B cell (primary cell): ENCODE results near the gene PDZRN4. TPM values are rescaled to one million over a fixed set of nuclear protein-coding genes. Genes with fewer than 3 reads are reported as not detected.

ENCODE experiments used
- ATAC-seq: fragments of 200-7000 bp; cut with Tn5 transposase; one replicate; pipeline ENCODE4 v1.10.0; 2021; ENCODE audit warnings: low read depth, mild to moderate bottlenecking, moderate number of reproducible peaks, moderate library complexity
- CTCF ChIA-PET: fragments of 350-600 bp; sonication (Branson Sonifier 250); formaldehyde crosslinking; loops from one replicate; lab custom pipeline; 2021; ENCODE audit warnings: antibody characterized with exemption, inconsistent platforms; lab: Charles Lee
- POLR2A ChIA-PET: fragments of 350-600 bp; sonication (Branson Sonifier 250); formaldehyde crosslinking; loops from one replicate; lab custom pipeline; 2021; ENCODE audit warnings: antibody characterized with exemption; lab: Charles Lee
- DNase-seq: peaks from one replicate; pipeline ENCODE4 v3.0.0; 2013
- H2AFZ ChIP-seq: 2 replicates; pipeline ENCODE4 v1.6.1; 2012; ENCODE audit warnings: mild to moderate bottlenecking, low read depth, low read length; ENCODE audit not compliant: insufficient read depth, poor library complexity, severe bottlenecking
- H3K27ac ChIP-seq, 2 donors: 1 replicate in 1 of 2; 2 replicates in 1 of 2; pipeline ENCODE4 v1.5.1; 2012 to 2013; ENCODE audit warnings: low read length in 2 of 2, mild to moderate bottlenecking in 2 of 2, moderate library complexity in 1 of 2
- H3K27me3 ChIP-seq, 4 experiments: fragments of 200-600 bp in 1 of 4; sonication (generic) in 1 of 4; replicated peaks in 1 of 4; 1 replicate in 2 of 4; 2 replicates in 2 of 4; pipeline versions ENCODE4 v1.6.1 to v1.7.0; 2013 to 2016; ENCODE audit warnings: low read length in 3 of 4, mild to moderate bottlenecking in 2 of 4, mixed read lengths in 1 of 4, moderate library complexity in 1 of 4; ENCODE audit not compliant: insufficient read depth in 4 of 4, control insufficient read depth in 3 of 4; ENCODE audit errors: control extremely low read depth in 1 of 4
- H3K36me3 ChIP-seq, 2 experiments: replicated peaks in 1 of 2; 1 replicate in 1 of 2; 2 replicates in 1 of 2; pipeline versions ENCODE4 v1.6.1 to v1.7.1; 2013; ENCODE audit warnings: low read length in 1 of 2; ENCODE audit not compliant: insufficient read depth in 2 of 2, control insufficient read depth in 1 of 2; ENCODE audit errors: control extremely low read depth in 1 of 2, extremely low read depth in 1 of 2
- H3K4me1 ChIP-seq, 2 donors: fragments of 200-600 bp in 1 of 2; sonication (generic) in 1 of 2; 1 replicate in 1 of 2; 2 replicates in 1 of 2; pipeline versions ENCODE4 v1.5.1 to v1.6.1; 2013 to 2017; ENCODE audit warnings: low read length in 2 of 2; ENCODE audit not compliant: control insufficient read depth in 2 of 2, insufficient read depth in 2 of 2
- H3K4me2 ChIP-seq: replicated peaks from 2 replicates; pipeline ENCODE3; 2012; ENCODE audit warnings: mild to moderate bottlenecking, low read depth, low read length; ENCODE audit not compliant: poor library complexity, severe bottlenecking
- H3K4me3 ChIP-seq, 5 experiments: fragments of 200-600 bp in 1 of 5; sonication (generic) in 1 of 5; 1 replicate in 3 of 5; 2 replicates in 2 of 5; pipeline versions ENCODE4 v1.5.1 to v1.7.0; 2011 to 2016; ENCODE audit warnings: low read length in 4 of 5, mild to moderate bottlenecking in 4 of 5, low read depth in 2 of 5, control low read depth in 1 of 5, moderate library complexity in 1 of 5; ENCODE audit not compliant: insufficient read depth in 1 of 5; ENCODE audit errors: control extremely low read depth in 1 of 5, extremely low read depth in 1 of 5
- H3K79me2 ChIP-seq: fragments of 200-600 bp; sonication (generic); one replicate; pipeline ENCODE4 v1.6.0; 2016; ENCODE audit warnings: low read length; ENCODE audit not compliant: control insufficient read depth, insufficient read depth
- H3K9ac ChIP-seq: fragments of 200-600 bp; sonication (generic); 2 replicates; pipeline ENCODE4 v1.6.1; 2017; ENCODE audit warnings: mild to moderate bottlenecking, low read length, moderate library complexity
- H3K9me3 ChIP-seq, 3 donors: one replicate each; pipeline versions ENCODE4 v1.6.1 to v1.7.1; 2013; ENCODE audit warnings: low read length in 2 of 3; ENCODE audit not compliant: control insufficient read depth in 2 of 3, insufficient read depth in 1 of 3; ENCODE audit errors: control extremely low read depth in 1 of 3
- H4K20me1 ChIP-seq: 2 replicates; pipeline ENCODE4 v1.6.0; 2012; ENCODE audit warnings: mild to moderate bottlenecking, low read length; ENCODE audit not compliant: insufficient read depth, control insufficient read depth, poor library complexity, severe bottlenecking
- H3K27ac Mint-ChIP-seq: one replicate; pipeline ENCODE4 v1.8.0; 2021; ENCODE audit warnings: mixed read lengths
- H3K27me3 Mint-ChIP-seq: one replicate; pipeline ENCODE4 v1.8.0; 2021; ENCODE audit warnings: mixed read lengths
- H3K4me1 Mint-ChIP-seq: one replicate; pipeline ENCODE4 v1.8.0; 2021; ENCODE audit warnings: mixed read lengths
- H3K4me3 Mint-ChIP-seq: one replicate; pipeline ENCODE4 v1.8.0; 2021; ENCODE audit warnings: mixed read lengths
- H3K9me3 Mint-ChIP-seq: one replicate; pipeline ENCODE4 v1.8.0; 2022; ENCODE audit warnings: mixed read lengths; ENCODE audit not compliant: insufficient read depth
- EZH2 ChIP-seq: IDR thresholded peaks from 2 replicates; pipeline ENCODE4 v1.6.1; 2012; ENCODE audit warnings: borderline replicate concordance, low read depth, mild to moderate bottlenecking, moderate library complexity, low read length; ENCODE audit not compliant: insufficient read depth, poor library complexity, severe bottlenecking
- WGBS: methylation state at CpG from one replicate; pipeline ENCODE4 v1.1.5; 2013; ENCODE audit warnings: missing lambda C conversion rate; ENCODE audit not compliant: insufficient coverage; 5-methylcytosine and 5-hydroxymethylcytosine counted together
- intact Hi-C: fragments of 100-400 bp; cut with micrococcal nuclease; formaldehyde crosslinking; loops from one replicate; pipeline ENCODE4 v1.10.0; 2022
- polyA plus RNA-seq: library from polyadenylated mRNA; depleted of rRNA; stranded (reverse); fragments of >200 nt; gene quantifications from 2 replicates; pipeline ENCODE4 v1.2.3, GENCODE V29; 2012
- total RNA-seq, 2 donors: library from RNA; stranded (reverse); fragments of 120-200 nt in 1 of 2; gene quantifications; 1 replicate in 1 of 2; 2 replicates in 1 of 2; pipeline versions ENCODE4 v1.2.3 to v1.2.4, GENCODE V29; 2013 to 2022
- TF ChIP-seq, protein P1 (sequence below): fragments of 200-600 bp; IDR thresholded peaks from one replicate; pipeline ENCODE4 v1.8.0; 2022; ENCODE audit warnings: antibody characterized with exemption, mild to moderate bottlenecking

PDZRN4 gene
- total and polyA plus RNA-seq, 2 donors (not counting 1 experiment from before 2014, with no cell fraction given), result not detected

GRCh38 chr12:41438854-41439541, 250.9 kb downstream of the PDZRN4 start:
- no peaks in the 10 kb centered on the region for H3K27me3 ChIP-seq
- no peaks in the 10 kb centered on the region for H3K4me1 ChIP-seq
- no peaks in the 10 kb centered on the region for H4K20me1 ChIP-seq
- H3K79me2 ChIP-seq, result no peaks in the 10 kb centered on the region
- no peak overlapping the region for H2AFZ ChIP-seq
- no peaks in the 10 kb centered on the region for H3K36me3 ChIP-seq
- no peak overlapping the region for H3K4me2 ChIP-seq
- WGBS, result 60% methylated on average over 1 of the region's 3 CpGs
- H3K9me3 ChIP-seq, result no peaks in the 10 kb centered on the region
- H3K9ac ChIP-seq, result no peak overlapping the region
- ATAC-seq (no peak), DNase-seq (no peak)
- Mint-ChIP-seq H3K27me3 (peaks cover 4% of the 10 kb centered on the region), H3K27ac (no peak overlapping the region), H3K4me1 (peaks cover 2% of the 10 kb centered on the region), H3K9me3 (no peaks in the 10 kb centered on the region), H3K4me3 (no peak overlapping the region)
- ChIA-PET CTCF (interaction anchor here (0.6 kb wide), 1 partner anchor 1507 kb away, joined by 5 read pairs; no protein-coding TSS in a partner anchor), POLR2A (no interaction called here)
- no peak overlapping the region for H3K4me3 ChIP-seq
- intact Hi-C loops, result no loop called here
- H3K27ac ChIP-seq, result no peak overlapping the region
- TF ChIP-seq, protein P1, sequence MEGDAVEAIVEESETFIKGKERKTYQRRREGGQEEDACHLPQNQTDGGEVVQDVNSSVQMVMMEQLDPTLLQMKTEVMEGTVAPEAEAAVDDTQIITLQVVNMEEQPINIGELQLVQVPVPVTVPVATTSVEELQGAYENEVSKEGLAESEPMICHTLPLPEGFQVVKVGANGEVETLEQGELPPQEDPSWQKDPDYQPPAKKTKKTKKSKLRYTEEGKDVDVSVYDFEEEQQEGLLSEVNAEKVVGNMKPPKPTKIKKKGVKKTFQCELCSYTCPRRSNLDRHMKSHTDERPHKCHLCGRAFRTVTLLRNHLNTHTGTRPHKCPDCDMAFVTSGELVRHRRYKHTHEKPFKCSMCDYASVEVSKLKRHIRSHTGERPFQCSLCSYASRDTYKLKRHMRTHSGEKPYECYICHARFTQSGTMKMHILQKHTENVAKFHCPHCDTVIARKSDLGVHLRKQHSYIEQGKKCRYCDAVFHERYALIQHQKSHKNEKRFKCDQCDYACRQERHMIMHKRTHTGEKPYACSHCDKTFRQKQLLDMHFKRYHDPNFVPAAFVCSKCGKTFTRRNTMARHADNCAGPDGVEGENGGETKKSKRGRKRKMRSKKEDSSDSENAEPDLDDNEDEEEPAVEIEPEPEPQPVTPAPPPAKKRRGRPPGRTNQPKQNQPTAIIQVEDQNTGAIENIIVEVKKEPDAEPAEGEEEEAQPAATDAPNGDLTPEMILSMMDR, result no peak
- no peak for TF ChIP-seq EZH2

- Histone ChIP-seq H3K9ac (no peak overlapping the region), H3K4me3 (no peak overlapping the region), H3K79me2 (no peaks in the 10 kb centered on the region), H2AFZ (no peak overlapping the region), H4K20me1 (no peaks in the 10 kb centered on the region), H3K27me3 (no peaks in the 10 kb centered on the region), H3K36me3 (no peaks in the 10 kb centered on the region), H3K4me1 (no peaks in the 10 kb centered on the region), H3K4me2 (no peak overlapping the region), H3K9me3 (no peaks in the 10 kb centered on the region), H3K27ac (no peak overlapping the region)
- CTCF ChIA-PET, result interaction anchor here (0.6 kb wide), 1 partner anchor 1507 kb away, joined by 5 read pairs; no protein-coding TSS in a partner anchor
- no CpG with 5 or more reads among the region's 2 CpGs for WGBS
- H3K4me3 Mint-ChIP-seq, result no peak overlapping the region
- no peak overlapping the region for H3K27ac Mint-ChIP-seq
- peaks cover 2% of the 10 kb centered on the region for H3K4me1 Mint-ChIP-seq
- intact Hi-C loops, result no loop called here
- H3K27me3 Mint-ChIP-seq, result peaks cover 4% of the 10 kb centered on the region
- POLR2A ChIA-PET, result no interaction called here
- no peak for ATAC-seq
- TF ChIP-seq, protein P1, result no peak
- TF ChIP-seq EZH2, result no peak
- DNase-seq, result no peak
- no peaks in the 10 kb centered on the region for H3K9me3 Mint-ChIP-seq
Measured at GRCh38 chr12:41439801-41440200, 251.7 kb downstream of the PDZRN4 start.
